ENCODE results near the gene CACNA2D3.

CACNA2D3 gene

GRCh38 chr3:54755756-54756155, 633.4 kb downstream of the CACNA2D3 start:
- no peak for DNase-seq (ENCODE audit: low spot score)

DNA sequence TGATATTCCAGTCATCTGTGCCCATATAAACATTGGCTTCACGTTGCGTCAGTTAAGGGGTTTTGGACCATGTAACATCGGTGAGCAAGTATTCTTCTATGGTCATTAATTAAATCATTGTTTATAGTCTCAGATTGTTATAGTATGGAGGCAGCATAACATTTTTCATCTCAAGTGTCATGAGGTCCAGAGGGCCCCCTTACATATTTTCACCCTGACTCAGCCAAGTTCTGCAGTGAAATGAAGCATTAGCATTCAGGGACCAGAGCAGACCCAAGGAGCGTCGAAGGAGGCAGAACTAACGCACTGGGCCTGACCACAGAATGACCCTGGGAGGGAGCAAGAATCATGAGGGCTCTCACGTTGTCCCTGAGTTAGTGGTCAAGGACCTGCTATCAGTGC, 634.0 kb downstream of the CACNA2D3 start:
- no peak for DNase-seq (ENCODE audit: low spot score)

DNA sequence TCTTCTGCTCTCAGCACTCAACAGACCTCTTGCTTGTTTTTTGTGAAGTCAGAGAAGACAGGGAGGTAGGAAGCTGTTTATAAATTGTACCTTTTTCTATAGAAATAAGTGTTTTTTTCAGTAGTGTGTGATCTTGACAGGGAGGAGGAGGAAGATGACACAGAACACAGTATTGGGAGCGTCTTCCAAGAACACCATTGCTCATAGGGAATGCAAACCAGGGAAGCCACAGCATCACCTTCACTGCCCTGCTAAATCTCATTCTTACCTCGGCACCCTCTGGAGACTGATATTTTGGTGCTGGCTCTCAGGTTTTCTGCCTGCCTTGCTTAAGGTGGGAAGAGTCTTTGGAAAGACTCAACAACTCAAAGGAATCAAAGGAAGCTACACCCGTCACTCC, 636.1 kb downstream of the CACNA2D3 start:
- DNase-seq (ENCODE audit: low spot score) = no peak

GRCh38 chr3:54759166-54759565, 636.8 kb downstream of the CACNA2D3 start:
- DNase-seq (ENCODE audit: low spot score) = no peak

DNA sequence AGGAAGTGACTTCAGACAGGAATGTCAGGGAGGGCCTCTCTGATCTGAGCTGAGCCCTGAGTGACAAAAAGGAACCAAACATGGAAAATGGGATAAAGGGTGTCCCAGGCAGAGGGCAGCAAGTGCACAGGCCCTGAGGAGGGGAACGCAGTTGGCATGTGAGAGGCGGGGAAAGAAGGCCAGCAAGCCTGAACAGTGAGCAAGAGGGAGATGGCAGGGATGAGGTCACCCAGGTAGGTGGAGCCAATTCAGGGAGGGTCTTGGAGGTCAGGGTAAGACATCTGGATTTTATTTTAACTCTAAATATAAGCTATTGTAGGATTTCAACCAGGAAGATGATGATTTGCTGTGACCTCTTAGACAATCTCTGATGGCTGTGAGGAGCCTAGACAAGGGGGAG, 637.8 kb downstream of the CACNA2D3 start:
- DNase-seq (ENCODE audit: low spot score) = no peak

DNA sequence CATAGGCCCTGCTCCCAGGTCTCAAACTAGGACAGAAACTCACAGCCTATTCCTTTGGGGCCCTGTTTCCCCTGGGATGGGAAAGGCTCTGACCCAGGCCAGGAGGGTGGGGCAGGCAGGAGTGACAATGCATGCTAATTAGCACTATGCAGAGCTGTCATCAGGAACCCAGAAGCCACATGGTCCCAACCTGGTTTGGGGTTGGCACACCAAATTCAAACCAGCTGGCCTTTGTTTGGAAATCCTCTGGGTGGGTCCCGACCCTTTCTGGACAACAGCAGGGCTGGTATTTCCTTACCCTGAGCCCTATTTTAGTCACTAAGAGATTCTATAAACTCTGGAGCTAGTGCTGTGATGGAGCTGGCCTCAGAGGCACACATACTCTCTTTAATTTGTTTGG, 639.3 kb downstream of the CACNA2D3 start:
- no peak for DNase-seq (ENCODE audit: low spot score)

DNA sequence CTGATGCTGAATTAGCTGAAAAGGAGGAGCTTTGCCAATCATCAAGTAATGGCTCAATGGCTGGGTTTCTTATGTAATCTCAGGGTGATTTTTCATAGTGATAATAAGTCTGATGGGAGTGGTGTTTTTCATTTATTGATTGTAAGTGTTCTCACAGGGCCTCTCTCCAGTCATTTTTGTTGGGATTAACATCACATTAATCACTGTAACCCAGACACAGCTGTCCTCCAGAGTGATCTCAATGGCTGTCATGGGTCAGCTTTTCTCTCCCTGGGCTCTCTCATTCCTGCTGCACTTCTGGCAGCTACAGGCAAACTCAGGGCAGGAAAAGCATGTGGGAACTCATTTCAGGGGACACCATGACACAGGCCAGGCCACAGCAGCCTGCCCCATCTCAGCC, 642.6 kb downstream of the CACNA2D3 start:
- no peak for DNase-seq (ENCODE audit: low spot score)

- no peak for DNase-seq (ENCODE audit: low spot score)
Measured at GRCh38 chr3:54771050-54771449, 648.7 kb downstream of the CACNA2D3 start.

- no peak for DNase-seq (ENCODE audit: low spot score)
Measured at GRCh38 chr3:54772051-54772450, 649.7 kb downstream of the CACNA2D3 start.

DNA sequence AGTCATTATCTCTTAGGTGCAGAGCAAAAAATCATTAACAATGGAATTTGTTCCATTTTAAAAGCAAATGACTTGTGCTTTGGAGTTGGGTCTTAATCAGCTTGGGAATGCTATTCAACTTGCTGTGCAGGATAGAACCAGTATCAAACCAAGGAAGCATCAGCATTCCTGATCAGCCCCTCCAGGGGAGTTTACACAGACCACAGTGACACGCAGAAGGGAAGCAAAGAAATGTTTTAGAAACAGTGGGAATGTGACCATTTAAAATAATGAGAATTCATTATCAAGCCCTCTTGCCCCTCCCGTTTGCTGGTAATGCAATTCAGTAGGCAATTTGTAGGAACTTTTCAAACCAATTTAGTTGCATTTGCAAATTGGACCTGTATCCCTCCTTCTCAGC, 650.4 kb downstream of the CACNA2D3 start:
- DNase-seq (ENCODE audit: low spot score) = no peak

- DNase-seq (ENCODE audit: low spot score) = no peak
Measured at GRCh38 chr3:54773271-54773670, 650.9 kb downstream of the CACNA2D3 start.

- no peak for DNase-seq (ENCODE audit: low spot score)
Measured at GRCh38 chr3:54776601-54777000, 654.2 kb downstream of the CACNA2D3 start.

DNA sequence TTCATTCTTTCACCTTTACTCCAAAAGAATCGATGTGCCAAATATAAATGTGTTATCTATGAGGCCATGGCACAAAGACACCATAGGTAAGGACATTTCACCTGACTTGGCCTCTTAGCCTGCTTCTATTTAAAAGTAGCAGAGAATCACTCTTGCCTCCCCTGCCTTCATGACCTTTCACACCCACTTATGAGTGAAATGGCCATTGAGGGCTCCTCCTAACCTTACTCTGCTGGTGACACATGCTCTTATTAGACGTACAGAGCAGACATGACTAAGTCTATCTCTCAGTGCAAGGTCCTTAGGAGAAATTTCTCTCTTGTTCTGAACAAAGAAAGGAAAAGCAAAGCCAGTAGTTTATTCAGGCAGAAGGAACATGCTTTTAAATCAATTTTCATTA, 654.8 kb downstream of the CACNA2D3 start:
- DNase-seq (ENCODE audit: low spot score) = no peak

DNA sequence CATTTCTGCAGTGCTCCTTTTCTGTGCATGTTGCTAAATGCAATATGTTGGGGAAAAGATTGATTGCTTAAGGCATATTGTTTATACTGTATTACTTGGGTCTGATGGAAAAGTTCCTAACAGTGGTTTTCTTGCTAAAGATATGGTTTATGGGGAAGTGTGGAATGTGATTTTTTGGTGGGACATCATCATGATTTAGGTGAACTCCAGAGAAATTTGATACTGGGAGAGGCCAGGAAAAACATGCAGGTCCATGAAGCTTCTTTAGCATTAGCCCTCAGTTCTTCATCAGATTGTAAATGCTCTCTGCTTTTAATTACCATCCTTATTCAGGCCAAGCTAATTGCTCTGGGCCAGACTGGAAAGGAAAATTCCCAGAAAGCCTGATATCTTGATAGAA, 658.0 kb downstream of the CACNA2D3 start:
- DNase-seq (ENCODE audit: low spot score) = no peak

DNA sequence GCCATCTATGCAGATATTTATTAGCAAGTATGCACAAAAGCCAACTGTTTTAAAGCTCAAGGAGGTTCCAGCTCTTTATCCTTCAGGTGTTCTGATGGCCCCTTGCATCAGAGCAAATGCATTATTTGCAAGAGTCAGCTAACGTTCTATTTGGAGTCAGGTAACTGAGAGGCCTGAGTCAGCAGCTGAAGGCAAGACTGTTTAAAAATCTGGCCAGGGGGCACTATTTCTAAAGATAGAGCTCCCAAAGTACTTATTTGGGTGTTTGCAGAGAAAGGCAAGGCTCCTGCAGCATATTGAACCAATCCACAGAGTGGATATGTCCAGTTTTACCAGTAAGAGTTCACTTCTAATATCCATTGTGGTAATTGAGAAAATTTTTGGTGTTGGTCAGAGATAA, 659.4 kb downstream of the CACNA2D3 start:
- DNase-seq (ENCODE audit: low spot score) = no peak

- no peak for DNase-seq (ENCODE audit: low spot score)
Measured at GRCh38 chr3:54783611-54784010, 661.3 kb downstream of the CACNA2D3 start.

- DNase-seq (ENCODE audit: low spot score) = no peak
Measured at GRCh38 chr3:54784021-54784420, 661.7 kb downstream of the CACNA2D3 start.

GRCh38 chr3:54785976-54786375, 663.6 kb downstream of the CACNA2D3 start:
- DNase-seq (ENCODE audit: low spot score) = no peak

GRCh38 chr3:54790051-54790450, 667.7 kb downstream of the CACNA2D3 start:
- no peak for DNase-seq (ENCODE audit: low spot score)

GRCh38 chr3:54791501-54792156, 669.3 kb downstream of the CACNA2D3 start:
- no peak for DNase-seq (ENCODE audit: low spot score)

GRCh38 chr3:54792584-54792983, 670.2 kb downstream of the CACNA2D3 start:
- no peak for DNase-seq (ENCODE audit: low spot score)

DNA sequence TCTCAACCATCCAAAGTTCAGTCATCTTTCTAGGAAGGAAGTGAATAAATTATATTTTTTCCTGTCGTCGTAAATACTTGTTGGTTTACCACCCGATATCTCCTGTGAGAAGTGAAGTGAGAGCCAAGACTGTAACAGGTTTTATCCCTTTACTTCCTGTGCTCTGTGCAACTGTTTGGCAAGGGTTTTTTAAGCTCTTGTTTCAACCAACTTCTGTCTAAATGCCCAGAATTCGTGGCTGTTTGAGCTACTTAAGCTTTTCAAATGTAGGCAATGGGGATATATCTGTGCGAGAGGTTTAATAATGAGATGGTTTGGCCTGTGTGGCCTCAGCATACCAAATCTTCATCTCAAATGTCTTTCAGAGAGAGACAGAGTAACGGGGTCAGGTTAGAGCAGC, 670.8 kb downstream of the CACNA2D3 start:
- DNase-seq (ENCODE audit: low spot score) = no peak

GRCh38 chr3:54797111-54797510, 674.8 kb downstream of the CACNA2D3 start:
- DNase-seq (ENCODE audit: low spot score) = no peak

- DNase-seq (ENCODE audit: low spot score) = no peak
Measured at GRCh38 chr3:54800478-54800877, 678.1 kb downstream of the CACNA2D3 start.

GRCh38 chr3:54801977-54802376, 679.6 kb downstream of the CACNA2D3 start:
- no peak for DNase-seq (ENCODE audit: low spot score)
